Kidney (tissue), 14 donors: ENCODE results near the gene PEX14. TPM values are rescaled to one million over a fixed set of nuclear protein-coding genes. Genes with fewer than 3 reads are reported as not detected.
A peak's percentile ranks its signal among the peaks of the same experiment; 100 is the strongest.
"Not testable (repeated sequence)": the region's sequence is repeated elsewhere in the genome, so short reads cannot be mapped to it uniquely, and the experiment has no call there.

Source experiments
- DNase-seq, 5 donors: peaks; one replicate each; pipeline ENCODE4 v3.0.0-alpha.2; 2013 to 2020
- FAIRE-seq: peaks from 2 replicates; lab custom pipeline; 2012; peaks lifted over from hg19 to GRCh38; lab: Jason Lieb, UNC
- H3K27ac ChIP-seq, 2 donors: one replicate each; pipeline ENCODE4 v1.7.0; 2013; ENCODE audit warnings: low read depth in 2 of 2, low read length in 2 of 2, inconsistent platforms in 1 of 2
- H3K27me3 ChIP-seq: one replicate; pipeline ENCODE4 v1.7.1; 2013; ENCODE audit warnings: low read length, inconsistent platforms; ENCODE audit not compliant: control insufficient read depth, insufficient read depth
- H3K36me3 ChIP-seq, 3 donors: one replicate each; pipeline versions ENCODE4 v1.7.0 to v1.7.1; 2013; ENCODE audit warnings: low read length in 3 of 3, control low read depth in 1 of 3, inconsistent platforms in 1 of 3; ENCODE audit not compliant: insufficient read depth in 3 of 3, control insufficient read depth in 2 of 3
- H3K4me1 ChIP-seq, 3 donors: one replicate each; pipeline versions ENCODE4 v1.7.0 to v1.7.1; 2013; ENCODE audit warnings: low read length in 3 of 3, inconsistent platforms in 1 of 3, low read depth in 1 of 3; ENCODE audit not compliant: control insufficient read depth in 2 of 3, insufficient read depth in 2 of 3
- H3K4me3 ChIP-seq, 3 donors: one replicate each; pipeline versions ENCODE4 v1.7.0 to v1.8.1; 2013; ENCODE audit warnings: low read length in 3 of 3, control low read depth in 1 of 3, inconsistent platforms in 1 of 3
- H3K9ac ChIP-seq, 3 donors: one replicate each; pipeline versions ENCODE4 v1.7.0 to v1.7.1; 2013; ENCODE audit warnings: low read length in 3 of 3, control low read depth in 1 of 3, inconsistent platforms in 1 of 3
- H3K9me3 ChIP-seq, 3 donors: one replicate each; pipeline versions ENCODE4 v1.7.0 to v1.7.1; 2013; ENCODE audit warnings: low read length in 3 of 3, control low read depth in 1 of 3, inconsistent platforms in 1 of 3; ENCODE audit not compliant: control insufficient read depth in 2 of 3, insufficient read depth in 1 of 3
- intact Hi-C: fragments of 100-400 bp; cut with DNase I; formaldehyde crosslinking; loops from one replicate; pipeline ENCODE4 v1.11.1; 2022
- polyA plus RNA-seq: library from polyadenylated mRNA; stranded (reverse); fragments of 350-450 nt; fragmentation: Illumina TruSeq; extraction: RNeasy Lipid Tissue Mini Kit (QIAGEN cat#74804); gene quantifications from one replicate; pipeline ENCODE4 v1.2.3, GENCODE V29; 2014; ENCODE audit warnings: low read depth, low replicate concordance; ENCODE audit not compliant: insufficient read depth
- total RNA-seq: library from RNA; stranded (reverse); fragmentation: NEBNext Ultra II Directional; extraction: Animal tissue kit (Norgen Biotek cat#: 25700); gene quantifications from one replicate; pipeline ENCODE4 v1.2.1, GENCODE V29; 2021
- TF ChIP-seq, protein P1 (sequence below): IDR thresholded peaks from 3 replicates; pipeline ENCODE4 v1.5.1; 2012; ENCODE audit warnings: mild to moderate bottlenecking, moderate library complexity, borderline replicate concordance; ENCODE audit not compliant: insufficient read depth; ENCODE audit errors: extremely low read depth
- donor health status: control.
- donor health status: control.
- donor health status: control.
- donor health status: control.
- donor health status: control.
- donor health status: DM: yes; HTN: yes; CAD: no.
- donor health status: Normal renal cell carcinoma (clear cell type).

PEX14 gene
- total and polyA plus RNA-seq, 2 donors from 2014 or later = 22.8 to 25.8 TPM

DNA sequence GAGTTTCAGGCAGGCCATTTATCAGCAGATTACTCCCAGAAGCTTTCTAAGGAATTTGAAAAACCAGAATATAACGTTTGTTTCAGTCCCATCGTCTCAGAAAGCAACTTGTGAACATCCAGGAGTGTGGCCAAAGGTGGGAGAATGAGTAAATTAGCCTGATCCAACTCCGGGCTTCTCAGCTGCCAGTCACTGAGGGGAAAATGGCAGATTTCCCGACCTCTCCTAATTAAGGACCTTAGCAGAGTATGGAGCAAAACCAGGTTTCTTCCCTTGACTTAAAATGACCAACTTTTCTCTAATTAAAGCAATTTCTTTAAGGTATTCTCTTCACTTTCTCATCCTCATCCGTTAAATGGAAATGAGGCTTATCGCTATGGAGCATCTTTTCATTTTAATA lies 23.9 kb upstream of the PEX14 start:
- H3K9ac ChIP-seq = no peak overlapping the region
- no peak overlapping the region for H3K4me3 ChIP-seq
- H3K4me1 ChIP-seq = no peaks in the 10 kb centered on the region
- FAIRE-seq = no peak
- H3K9me3 ChIP-seq = no peaks in the 10 kb centered on the region
- no peak for DNase-seq
- intact Hi-C loops = no loop called here
- H3K27ac ChIP-seq = no peak overlapping the region
- TF ChIP-seq, protein P1, sequence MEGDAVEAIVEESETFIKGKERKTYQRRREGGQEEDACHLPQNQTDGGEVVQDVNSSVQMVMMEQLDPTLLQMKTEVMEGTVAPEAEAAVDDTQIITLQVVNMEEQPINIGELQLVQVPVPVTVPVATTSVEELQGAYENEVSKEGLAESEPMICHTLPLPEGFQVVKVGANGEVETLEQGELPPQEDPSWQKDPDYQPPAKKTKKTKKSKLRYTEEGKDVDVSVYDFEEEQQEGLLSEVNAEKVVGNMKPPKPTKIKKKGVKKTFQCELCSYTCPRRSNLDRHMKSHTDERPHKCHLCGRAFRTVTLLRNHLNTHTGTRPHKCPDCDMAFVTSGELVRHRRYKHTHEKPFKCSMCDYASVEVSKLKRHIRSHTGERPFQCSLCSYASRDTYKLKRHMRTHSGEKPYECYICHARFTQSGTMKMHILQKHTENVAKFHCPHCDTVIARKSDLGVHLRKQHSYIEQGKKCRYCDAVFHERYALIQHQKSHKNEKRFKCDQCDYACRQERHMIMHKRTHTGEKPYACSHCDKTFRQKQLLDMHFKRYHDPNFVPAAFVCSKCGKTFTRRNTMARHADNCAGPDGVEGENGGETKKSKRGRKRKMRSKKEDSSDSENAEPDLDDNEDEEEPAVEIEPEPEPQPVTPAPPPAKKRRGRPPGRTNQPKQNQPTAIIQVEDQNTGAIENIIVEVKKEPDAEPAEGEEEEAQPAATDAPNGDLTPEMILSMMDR = no peak
- no peaks in the 10 kb centered on the region for H3K27me3 ChIP-seq
- H3K36me3 ChIP-seq = no peaks in the 10 kb centered on the region

DNA sequence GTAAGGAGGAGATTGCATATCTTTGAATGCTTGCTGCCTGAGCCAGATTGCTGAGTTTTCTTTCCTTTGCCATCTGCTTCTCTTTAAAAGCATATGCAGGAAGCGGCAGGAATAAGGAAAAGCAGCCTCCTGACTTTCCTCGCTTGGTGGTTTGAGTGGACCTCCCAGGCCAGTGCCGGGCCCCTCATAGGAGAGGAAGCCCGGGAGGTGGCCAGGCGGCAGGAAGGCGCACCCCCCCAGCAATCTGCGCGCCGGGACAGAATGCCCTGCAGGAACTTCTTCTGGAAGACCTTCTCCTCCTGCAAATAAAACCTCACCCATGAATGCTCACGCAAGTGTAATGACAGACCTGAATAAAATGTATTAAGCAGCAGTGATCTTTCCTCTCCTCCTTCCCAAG lies 23.5 kb upstream of the PEX14 start:
- H3K27ac ChIP-seq = no peak overlapping the region
- DNase-seq = peak in 2 of 5 donors; percentile 21 to 36
- H3K4me1 ChIP-seq = no peaks in the 10 kb centered on the region
- no peaks in the 10 kb centered on the region for H3K9me3 ChIP-seq
- FAIRE-seq = no peak
- no peaks in the 10 kb centered on the region for H3K27me3 ChIP-seq
- intact Hi-C loops = no loop called here
- H3K4me3 ChIP-seq = no peak overlapping the region
- H3K36me3 ChIP-seq = no peaks in the 10 kb centered on the region
- TF ChIP-seq, protein P1 = no peak
- H3K9ac ChIP-seq = no peak overlapping the region

DNA sequence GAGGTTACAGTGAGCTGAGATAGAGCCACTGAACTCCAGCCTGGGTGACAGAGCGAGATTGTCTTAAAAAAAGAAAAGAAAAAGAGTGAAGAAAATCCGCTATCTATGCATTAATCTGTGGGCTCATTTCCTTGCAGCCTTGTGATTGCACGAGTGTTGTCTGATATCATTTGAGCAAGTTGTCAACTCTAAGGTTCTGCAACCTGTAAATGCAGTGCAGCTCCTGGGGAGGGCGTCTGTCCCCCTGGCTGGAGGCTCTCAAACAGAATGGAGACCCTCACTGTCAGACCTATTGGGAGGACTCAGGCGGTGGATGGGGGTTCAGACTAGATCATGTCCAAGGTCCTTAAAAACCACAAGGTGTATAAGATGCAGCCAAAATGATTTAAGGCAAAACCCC lies 18.7 kb upstream of the PEX14 start:
- H3K27me3 ChIP-seq = no peaks in the 10 kb centered on the region
- no peaks in the 10 kb centered on the region for H3K9me3 ChIP-seq
- DNase-seq (no peak), FAIRE-seq (no peak)
- intact Hi-C loops = no loop called here
- peaks cover 0 to 2% (median 0%) of the 10 kb centered on the region in 3 donors for H3K4me1 ChIP-seq
- no peak overlapping the region for H3K27ac ChIP-seq
- peaks cover 0 to under 1% (median 0%) of the 10 kb centered on the region in 3 donors for H3K36me3 ChIP-seq
- H3K4me3 ChIP-seq = no peak overlapping the region
- H3K9ac ChIP-seq = no peak overlapping the region
- TF ChIP-seq, protein P1 = no peak

DNA sequence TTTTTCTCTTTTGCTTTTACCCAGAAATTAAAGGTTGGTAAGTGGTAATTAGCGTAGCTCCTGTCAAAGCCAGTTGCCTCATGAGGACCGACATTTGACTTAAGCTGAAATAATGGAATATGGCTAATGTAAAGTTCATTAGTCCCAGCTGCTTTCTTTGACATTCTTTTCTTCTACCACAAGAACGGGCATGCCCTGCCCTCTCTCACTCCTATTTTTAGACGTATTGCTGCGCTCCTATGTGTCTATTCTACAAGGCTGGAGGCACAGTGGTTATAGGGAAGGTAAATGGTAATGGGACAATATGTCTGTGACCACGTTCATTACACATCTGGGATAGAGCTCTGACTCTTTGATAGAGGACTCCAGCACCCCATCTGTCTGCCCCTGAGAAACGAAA lies 18.1 kb upstream of the PEX14 start:
- Histone ChIP-seq H3K27me3 (no peaks in the 10 kb centered on the region), H3K36me3 (peaks cover 0 to 6% (median 2%) of the 10 kb centered on the region in 3 donors), H3K4me1 (peaks cover 0 to 2% (median 0%) of the 10 kb centered on the region in 3 donors), H3K9me3 (no peaks in the 10 kb centered on the region), H3K9ac (no peak overlapping the region), H3K27ac (no peak overlapping the region), H3K4me3 (no peak overlapping the region)
- TF ChIP-seq, protein P1 = no peak
- intact Hi-C loops = no loop called here
- FAIRE-seq (no peak), DNase-seq (no peak)

DNA sequence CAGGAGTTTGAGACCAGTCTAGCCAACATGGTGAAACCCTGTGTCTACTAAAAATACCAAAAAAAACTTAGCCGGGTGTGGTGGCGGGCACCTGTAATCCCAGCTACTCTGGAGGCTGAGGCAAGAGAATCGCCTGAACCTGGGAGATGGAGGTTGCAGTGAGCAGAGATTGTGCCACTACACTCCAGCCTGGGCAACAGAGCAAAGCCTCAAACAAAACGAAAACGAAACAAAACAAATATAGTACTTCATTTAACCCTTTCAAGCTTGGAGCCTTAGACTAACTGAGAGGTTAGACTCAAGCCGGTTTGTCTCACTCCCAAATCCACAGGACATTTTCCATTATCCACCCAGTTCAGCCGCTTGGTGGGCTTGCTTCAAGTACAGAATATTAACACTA lies 17.3 kb upstream of the PEX14 start:
- not testable (repeated sequence) for H3K27ac ChIP-seq, H3K36me3 ChIP-seq, FAIRE-seq

More for the DNA sequence above, 17.3 kb upstream of the PEX14 start:
- H3K9ac ChIP-seq, DNase-seq, H3K9me3 ChIP-seq, H3K4me1 ChIP-seq, H3K27me3 ChIP-seq, intact Hi-C loops: not testable (repeated sequence)
- H3K4me3 ChIP-seq = peak overlapping the region in 1 of 3 donors; percentile 13
